Left lung (tissue), 10 donors: ENCODE measurements around the gene PCSK7. TPM values are rescaled to one million over a fixed set of nuclear protein-coding genes. Genes with fewer than 3 reads are reported as not detected.

ENCODE experiments used
- ATAC-seq: fragments of 200-7000 bp; cut with Tn5 transposase; one replicate; pipeline ENCODE4 v1.9.1; 2020; ENCODE audit warnings: moderate library complexity
- DNase-seq, 4 donors: peaks; one replicate each; pipeline ENCODE4 v3.0.0-alpha.2; 2013 to 2020
- H3K27ac ChIP-seq, 2 donors: fragments of 200-600 bp; sonication (generic) in 1 of 2; one replicate each; pipeline versions ENCODE4 v1.5.0 to v1.8.0; 2020 to 2021
- H3K27me3 ChIP-seq, 2 donors: fragments of 200-600 bp; sonication (generic) in 1 of 2; one replicate each; pipeline versions ENCODE4 v1.5.0 to v1.8.0; 2020 to 2021
- H3K36me3 ChIP-seq, 2 donors: fragments of 200-600 bp; sonication (generic) in 1 of 2; one replicate each; pipeline versions ENCODE4 v1.5.0 to v1.8.0; 2020 to 2021
- H3K4me1 ChIP-seq, 2 donors: fragments of 200-600 bp; one replicate each; pipeline ENCODE4 v1.8.0; 2021
- H3K4me3 ChIP-seq, 2 donors: fragments of 200-600 bp; sonication (generic) in 1 of 2; one replicate each; pipeline versions ENCODE4 v1.5.0 to v1.8.0; 2020 to 2021; ENCODE audit warnings: mild to moderate bottlenecking in 1 of 2
- H3K9me3 ChIP-seq, 2 donors: fragments of 200-600 bp; sonication (generic) in 1 of 2; one replicate each; pipeline versions ENCODE4 v1.5.0 to v1.8.0; 2020 to 2021
- CTCF ChIP-seq, 2 donors: fragments of 200-600 bp; sonication (generic) in 1 of 2; IDR thresholded peaks; one replicate each; pipeline versions ENCODE4 v1.5.0 to v1.8.0; 2021; ENCODE audit warnings: antibody characterized with exemption in 2 of 2
- intact Hi-C, 2 donors: fragments of 100-400 bp; cut with DNase I; formaldehyde crosslinking; loops; one replicate each; pipeline versions ENCODE4 v1.11.2 to v1.14.2; 2022
- polyA plus RNA-seq, 6 donors: library from polyadenylated mRNA; unstranded; fragments of 120-200 nt; gene quantifications; one replicate each; pipeline ENCODE4 v1.2.1, GENCODE V29; 2013; ENCODE audit not compliant: insufficient read length in 6 of 6
- total RNA-seq, 2 donors: library from RNA; stranded (reverse); fragmentation: NEBNext Ultra II Directional; extraction: Animal tissue kit (Norgen Biotek cat#: 25700); gene quantifications; one replicate each; pipeline ENCODE4 v1.2.1, GENCODE V29; 2021
- donor health status: DM: no; HTN: yes; CAD: no.
- donor health status: DM: no; HTN: no; CAD: no.

Gene PCSK7
- total and polyA plus RNA-seq, 8 donors, result 24.5 to 77.8 (median 30.2) TPM

- DNase-seq, result no peak
These were observed 56.1 kb downstream of the PCSK7 start for GRCh38 chr11:117175781-117176180.

DNA sequence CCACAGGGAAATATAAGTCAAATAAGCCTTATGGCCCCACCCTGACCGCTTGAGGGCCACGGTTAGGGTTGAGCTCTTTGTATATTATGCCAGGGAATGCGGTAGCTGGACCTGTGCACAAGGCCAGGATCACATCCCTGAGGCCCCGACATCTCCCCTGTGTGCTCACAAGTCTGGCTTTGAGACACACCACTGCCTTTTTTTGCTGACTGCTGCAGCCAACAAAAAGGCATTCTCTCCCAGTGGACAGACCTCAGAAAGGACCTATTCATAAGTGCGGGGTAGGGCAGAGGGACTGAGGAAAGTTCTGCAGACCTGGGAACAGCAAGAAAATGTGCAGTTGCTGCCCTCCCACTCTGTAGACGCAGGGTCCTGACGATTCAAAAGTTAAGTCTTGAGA, 56.8 kb downstream of the PCSK7 start:
- no peaks in the 10 kb centered on the region for H3K27me3 ChIP-seq
- intact Hi-C loops, result no loop called here
- no peaks in the 10 kb centered on the region for H3K9me3 ChIP-seq
- DNase-seq (no peak), ATAC-seq (no peak)
- peaks cover 0 to 20% of the 10 kb centered on the region in 2 donors for H3K36me3 ChIP-seq
- no peak overlapping the region for H3K27ac ChIP-seq
- H3K4me3 ChIP-seq, result no peak overlapping the region
- peaks cover 14 to 34% of the 10 kb centered on the region in 2 donors for H3K4me1 ChIP-seq
- TF ChIP-seq CTCF (IDR thresholded peaks at IDR 0.05), result no peak

More at GRCh38 chr11:117175781-117176180, 56.1 kb downstream of the PCSK7 start:
- peaks cover 0 to 14% of the 10 kb centered on the region in 2 donors for H3K36me3 ChIP-seq
- H3K9me3 ChIP-seq, result no peaks in the 10 kb centered on the region
- H3K27me3 ChIP-seq, result no peaks in the 10 kb centered on the region
- intact Hi-C loops, result no loop called here
- peaks cover 19 to 40% of the 10 kb centered on the region in 2 donors for H3K4me1 ChIP-seq
- no peak overlapping the region for H3K4me3 ChIP-seq
- ATAC-seq, result no peak
- no peak overlapping the region for H3K27ac ChIP-seq
- no peak for TF ChIP-seq CTCF (IDR thresholded peaks at IDR 0.05)

- H3K4me1 ChIP-seq, result peaks cover 7 to 16% of the 10 kb centered on the region in 2 donors
- DNase-seq, result no peak
- TF ChIP-seq CTCF (IDR thresholded peaks at IDR 0.05), result no peak
These were observed 59.0 kb downstream of the PCSK7 start for GRCh38 chr11:117172724-117173421.

GRCh38 chr11:117171404-117172061, 60.3 kb downstream of the PCSK7 start:
- peak; percentile 65 for ATAC-seq
- Histone ChIP-seq H3K9me3 (no peaks in the 10 kb centered on the region), H3K27me3 (no peaks in the 10 kb centered on the region), H3K4me1 (peaks cover 3 to 11% of the 10 kb centered on the region in 2 donors), H3K4me3 (no peak overlapping the region), H3K27ac (no peak overlapping the region), H3K36me3 (peaks cover 0 to 55% of the 10 kb centered on the region in 2 donors)
- DNase-seq, result no peak
- intact Hi-C loops, result no loop called here
- no peak for TF ChIP-seq CTCF (IDR thresholded peaks at IDR 0.05)

More at GRCh38 chr11:117172724-117173421, 59.0 kb downstream of the PCSK7 start:
- Histone ChIP-seq H3K4me3 (no peak overlapping the region), H3K27ac (peak overlapping the region in 1 of 2 donors; percentile 2), H3K36me3 (peaks cover 0 to 41% of the 10 kb centered on the region in 2 donors), H3K9me3 (no peaks in the 10 kb centered on the region), H3K27me3 (no peaks in the 10 kb centered on the region)
- ATAC-seq, result peak; percentile 12
- intact Hi-C loops, result no loop called here

DNA sequence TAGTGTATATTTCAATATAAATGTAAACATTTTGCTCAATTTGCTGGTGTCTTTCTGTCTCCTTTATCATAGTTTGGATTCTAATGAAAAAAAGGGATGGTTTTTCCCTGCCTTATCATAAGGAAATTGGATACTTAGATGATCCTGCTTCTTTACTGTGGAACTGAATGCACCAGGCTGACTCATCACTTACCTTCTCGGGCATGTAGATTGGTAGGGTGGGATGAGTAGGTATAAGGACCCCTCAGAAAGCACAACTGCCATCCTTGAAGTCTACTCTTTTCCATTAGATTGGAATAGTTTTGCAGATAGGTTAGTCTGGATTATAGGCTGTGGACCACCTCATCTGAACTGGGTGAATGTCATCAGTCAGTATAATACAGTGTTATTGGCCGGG, 60.9 kb downstream of the PCSK7 start:
- no peak overlapping the region for H3K27ac ChIP-seq
- H3K36me3 ChIP-seq, result peaks cover 0 to 59% of the 10 kb centered on the region in 2 donors
- DNase-seq (no peak), ATAC-seq (no peak)
- TF ChIP-seq CTCF (IDR thresholded peaks at IDR 0.05), result no peak
- H3K4me1 ChIP-seq, result peaks cover 3 to 11% of the 10 kb centered on the region in 2 donors
- no peak overlapping the region for H3K4me3 ChIP-seq
- H3K27me3 ChIP-seq, result no peaks in the 10 kb centered on the region
- H3K9me3 ChIP-seq, result no peaks in the 10 kb centered on the region
- intact Hi-C loops, result no loop called here
